PC-3 (cell line): ENCODE data around the gene CTDNEP1. TPM values are rescaled to one million over a fixed set of nuclear protein-coding genes. Genes with fewer than 3 reads are reported as not detected.

ENCODE experiments used
- ATAC-seq: fragments of 200-7000 bp; cut with Tn5 transposase; 2 replicates; pipeline ENCODE4 v1.9.1; 2020; ENCODE audit warnings: mild to moderate bottlenecking, moderate library complexity
- BruUV-seq: library from RNA; stranded (reverse); fragments of 400-500 nt; replicated peaks from 2 replicates; lab custom pipeline; 2021; lab: Mats Ljungman, UMichigan
- CTCF ChIA-PET: fragments of 300-600 bp; sonication (Branson Sonifier 250); formaldehyde crosslinking; loops from one replicate; lab custom pipeline; 2022; ENCODE audit warnings: antibody characterized with exemption; lab: Charles Lee
- POLR2A ChIA-PET: fragments of 300-600 bp; sonication (Branson Sonifier 250); formaldehyde crosslinking; loops from one replicate; lab custom pipeline; 2022; ENCODE audit warnings: antibody characterized with exemption; ENCODE audit not compliant: unreplicated experiment; lab: Charles Lee
- DNase-seq: peaks from one replicate; pipeline ENCODE4 v3.0.0-alpha.2; 2015
- H2AFZ ChIP-seq: fragments of 300-600 bp; sonication (generic); 2 replicates; pipeline ENCODE4 v1.6.0; 2016; ENCODE audit warnings: antibody characterized with exemption, low read length
- H3F3A ChIP-seq: fragments of 300-600 bp; sonication (generic); one replicate; pipeline ENCODE4 v1.6.0; 2017; ENCODE audit warnings: antibody characterized with exemption, low read length, control low read depth, mild to moderate bottlenecking; ENCODE audit not compliant: unreplicated experiment
- H3K27ac ChIP-seq: fragments of 300-600 bp; sonication (generic); 2 replicates; pipeline ENCODE4 v1.5.1; 2016; ENCODE audit warnings: mild to moderate bottlenecking, low read length
- H3K27me3 ChIP-seq: fragments of 300-600 bp; sonication (generic); 2 replicates; pipeline ENCODE4 v1.6.1; 2016; ENCODE audit warnings: low read length, mixed read lengths
- H3K36me3 ChIP-seq: fragments of 300-600 bp; sonication (generic); 2 replicates; pipeline ENCODE4 v1.6.1; 2016; ENCODE audit warnings: low read depth, mixed run types, low read length, mixed read lengths
- H3K4me1 ChIP-seq: fragments of 300-600 bp; sonication (generic); 2 replicates; pipeline ENCODE4 v1.5.1; 2016; ENCODE audit warnings: low read length; ENCODE audit not compliant: insufficient read depth
- H3K4me2 ChIP-seq: fragments of 300-600 bp; sonication (generic); 2 replicates; pipeline ENCODE4 v1.6.0; 2016; ENCODE audit warnings: low read length
- H3K4me3 ChIP-seq: fragments of 300-600 bp; sonication (generic); 2 replicates; pipeline ENCODE4 v1.5.1; 2016; ENCODE audit warnings: mild to moderate bottlenecking, low read length, mixed read lengths
- H3K79me2 ChIP-seq: fragments of 300-600 bp; sonication (generic); 2 replicates; pipeline ENCODE4 v1.6.1; 2017; ENCODE audit warnings: low read length, mixed read lengths
- H3K9ac ChIP-seq: fragments of 300-600 bp; sonication (generic); 2 replicates; pipeline ENCODE4 v1.6.0; 2016; ENCODE audit warnings: mild to moderate bottlenecking, low read length
- H3K9me2 ChIP-seq: fragments of 300-600 bp; sonication (generic); replicated peaks from 2 replicates; pipeline ENCODE4 v1.6.1; 2016; ENCODE audit warnings: mixed run types, low read length, mixed read lengths
- H3K9me3 ChIP-seq: fragments of 300-600 bp; sonication (generic); 2 replicates; pipeline ENCODE4 v1.6.1; 2016; ENCODE audit warnings: low read length, mixed read lengths
- H4K20me1 ChIP-seq: fragments of 300-600 bp; sonication (generic); 2 replicates; pipeline ENCODE4 v1.6.1; 2016; ENCODE audit warnings: low read length, mixed read lengths
- CTCF ChIP-seq: fragments of 300-600 bp; sonication (generic); conservative IDR thresholded peaks from 2 replicates; pipeline ENCODE4 v1.5.1; 2017; ENCODE audit warnings: antibody characterized with exemption, low read depth, mild to moderate bottlenecking, low read length
- EZH2 ChIP-seq: fragments of 300-600 bp; sonication (generic); IDR thresholded peaks from one replicate; pipeline ENCODE4 v1.6.1; 2017; ENCODE audit warnings: antibody characterized with exemption, mild to moderate bottlenecking, low read length; ENCODE audit not compliant: unreplicated experiment
- EZH2phosphoT487 ChIP-seq: fragments of 300-600 bp; sonication (generic); IDR thresholded peaks from 2 replicates; pipeline ENCODE4 v1.6.1; 2018; ENCODE audit warnings: mild to moderate bottlenecking, antibody characterized with exemption, low read length, borderline replicate concordance
- intact Hi-C: fragments of 100-400 bp; cut with micrococcal nuclease; formaldehyde crosslinking; loops from 2 replicates; pipeline ENCODE4 v1.9.0; 2023
- total RNA-seq: library from RNA; depleted of rRNA; stranded (reverse); fragments of >200 nt; gene quantifications from 2 replicates; pipeline ENCODE4 v1.2.3, GENCODE V29; 2014

The CTDNEP1 gene
- total RNA-seq, 1 experiment from 2014 or later: 52.4 TPM

GRCh38 chr17:7282752-7283321, 31.3 kb upstream of the CTDNEP1 start:
- Histone ChIP-seq H2AFZ (no peak overlapping the region), H4K20me1 (no peaks in the 10 kb centered on the region), H3K27me3 (no peaks in the 10 kb centered on the region), H3K27ac (no peak overlapping the region), H3F3A (no peaks in the 10 kb centered on the region), H3K4me1 (peaks cover 10% of the 10 kb centered on the region), H3K4me2 (no peak overlapping the region), H3K9ac (no peak overlapping the region), H3K9me2 (no peaks in the 10 kb centered on the region), H3K4me3 (no peak overlapping the region), H3K79me2 (no peaks in the 10 kb centered on the region), H3K36me3 (no peaks in the 10 kb centered on the region), H3K9me3 (no peaks in the 10 kb centered on the region)
- intact Hi-C loops: no loop called here
- POLR2A ChIA-PET: no interaction called here
- no peak for ATAC-seq
- no peak for DNase-seq
- no TSS peak for BruUV-seq
- TF ChIP-seq EZH2phosphoT487: no peak
- no peak for TF ChIP-seq EZH2
- no peak for TF ChIP-seq CTCF
- CTCF ChIA-PET: interaction anchor here (0.6 to 1.2 kb wide), 2 partner anchors 9 to 14 kb away, joined by 3 read pairs; no protein-coding TSS in a partner anchor

GRCh38 chr17:7281953-7282751, 30.6 kb upstream of the CTDNEP1 start:
- BruUV-seq: no TSS peak
- DNase-seq (no peak), ATAC-seq (no peak)
- peaks cover 10% of the 10 kb centered on the region for H3K4me1 ChIP-seq
- H3K27ac ChIP-seq: no peak overlapping the region
- H3K79me2 ChIP-seq: no peaks in the 10 kb centered on the region
- H3K36me3 ChIP-seq: no peaks in the 10 kb centered on the region
- POLR2A ChIA-PET: no interaction called here
- TF ChIP-seq EZH2 (no peak), CTCF (no peak), EZH2phosphoT487 (no peak)
- no peaks in the 10 kb centered on the region for H4K20me1 ChIP-seq
- H3K27me3 ChIP-seq: no peaks in the 10 kb centered on the region
- H3K9me2 ChIP-seq: no peaks in the 10 kb centered on the region
- H3K9me3 ChIP-seq: no peaks in the 10 kb centered on the region
- no peak overlapping the region for H3K9ac ChIP-seq
- CTCF ChIA-PET: interaction anchor here (0.6 to 1.2 kb wide), 2 partner anchors 10 to 14 kb away, joined by 3 read pairs; no protein-coding TSS in a partner anchor
- no peaks in the 10 kb centered on the region for H3F3A ChIP-seq
- H2AFZ ChIP-seq: peak overlapping the region; percentile 72; the same call in 1 of the 2 replicates
- peak overlapping the region; percentile 100 for H3K4me2 ChIP-seq
- peak overlapping the region; percentile 71 for H3K4me3 ChIP-seq
- intact Hi-C loops: loop anchor here (1.0 to 2.0 kb wide), 3 partner anchors 14 to 29 kb away; partner anchors contain the start of gene ELP5
